Measurements from ENCODE around the gene SMARCD3. TPM values are rescaled to one million over a fixed set of nuclear protein-coding genes. Genes with fewer than 3 reads are reported as not detected.

Gene SMARCD3
- total RNA-seq, 2 donors from 2014 or later: 1.3 to 11.8 TPM

- peak overlapping the region; percentile 26 for H3K27ac Mint-ChIP-seq
- H3K4me1 Mint-ChIP-seq: peaks cover 24% of the 10 kb centered on the region
- H3K4me3 Mint-ChIP-seq: peak overlapping the region; percentile 11
- peaks cover 14% of the 10 kb centered on the region for H3K36me3 Mint-ChIP-seq (ENCODE audit: low read depth)
- H3K9me3 Mint-ChIP-seq: no peaks in the 10 kb centered on the region
- ATAC-seq (replicated peaks): no peak
- H3K27me3 Mint-ChIP-seq: no peaks in the 10 kb centered on the region
Observed at GRCh38 chr7:151207804-151208203, 40.7 kb downstream of the SMARCD3 start.

- Mint-ChIP-seq H3K4me3 (peak overlapping the region; percentile 11), H3K27me3 (no peaks in the 10 kb centered on the region), H3K4me1 (peaks cover 24% of the 10 kb centered on the region), H3K36me3 (ENCODE audit: low read depth) (peaks cover 9% of the 10 kb centered on the region), H3K9me3 (no peaks in the 10 kb centered on the region), H3K27ac (peak overlapping the region; percentile 26)
- peak; percentile 64 for ATAC-seq (replicated peaks)
Observed at GRCh38 chr7:151207315-151207714, 41.2 kb downstream of the SMARCD3 start.

- Mint-ChIP-seq H3K27me3 (no peaks in the 10 kb centered on the region), H3K9me3 (no peaks in the 10 kb centered on the region), H3K4me1 (peaks cover 24% of the 10 kb centered on the region), H3K27ac (peak overlapping the region; percentile 29), H3K36me3 (ENCODE audit: low read depth) (peaks cover 5% of the 10 kb centered on the region), H3K4me3 (peak overlapping the region; percentile 11)
- ATAC-seq (replicated peaks): peak; percentile 73
Observed at GRCh38 chr7:151206914-151207313, 41.6 kb downstream of the SMARCD3 start.

- Mint-ChIP-seq H3K9me3 (no peaks in the 10 kb centered on the region), H3K27ac (peak overlapping the region; percentile 29), H3K4me3 (peak overlapping the region; percentile 11), H3K4me1 (peaks cover 21% of the 10 kb centered on the region), H3K27me3 (no peaks in the 10 kb centered on the region), H3K36me3 (ENCODE audit: low read depth) (no peaks in the 10 kb centered on the region)
- no peak for ATAC-seq (replicated peaks)
Observed at GRCh38 chr7:151205730-151206129, 42.8 kb downstream of the SMARCD3 start.

GRCh38 chr7:151204383-151205032 lies 44.0 kb downstream of the SMARCD3 start:
- Mint-ChIP-seq H3K27ac (peak overlapping the region; percentile 26), H3K27me3 (no peaks in the 10 kb centered on the region), H3K9me3 (no peaks in the 10 kb centered on the region), H3K4me1 (peaks cover 18% of the 10 kb centered on the region), H3K4me3 (no peak overlapping the region), H3K36me3 (ENCODE audit: low read depth) (no peaks in the 10 kb centered on the region)
- no peak for ATAC-seq (replicated peaks)

GRCh38 chr7:151202836-151203235 lies 45.7 kb downstream of the SMARCD3 start:
- H3K36me3 Mint-ChIP-seq (ENCODE audit: low read depth): no peaks in the 10 kb centered on the region
- H3K27ac Mint-ChIP-seq: no peak overlapping the region
- H3K27me3 Mint-ChIP-seq: no peaks in the 10 kb centered on the region
- no peaks in the 10 kb centered on the region for H3K9me3 Mint-ChIP-seq
- ATAC-seq (replicated peaks): no peak
- no peak overlapping the region for H3K4me3 Mint-ChIP-seq
- H3K4me1 Mint-ChIP-seq: peaks cover 13% of the 10 kb centered on the region

- ATAC-seq (replicated peaks): no peak
- Mint-ChIP-seq H3K4me3 (no peak overlapping the region), H3K27ac (no peak overlapping the region), H3K4me1 (peaks cover 4% of the 10 kb centered on the region), H3K36me3 (ENCODE audit: low read depth) (no peaks in the 10 kb centered on the region), H3K9me3 (no peaks in the 10 kb centered on the region), H3K27me3 (no peaks in the 10 kb centered on the region)
Observed at GRCh38 chr7:151201751-151202150, 46.7 kb downstream of the SMARCD3 start.

- H3K36me3 Mint-ChIP-seq (ENCODE audit: low read depth): no peaks in the 10 kb centered on the region
- no peaks in the 10 kb centered on the region for H3K4me1 Mint-ChIP-seq
- H3K4me3 Mint-ChIP-seq: no peak overlapping the region
- H3K27me3 Mint-ChIP-seq: no peaks in the 10 kb centered on the region
- ATAC-seq (replicated peaks): no peak
- no peak overlapping the region for H3K27ac Mint-ChIP-seq
- no peaks in the 10 kb centered on the region for H3K9me3 Mint-ChIP-seq
Observed at GRCh38 chr7:151201344-151201743, 47.1 kb downstream of the SMARCD3 start.

- ATAC-seq (replicated peaks): no peak
- peaks cover 8% of the 10 kb centered on the region for H3K4me1 Mint-ChIP-seq
- H3K27ac Mint-ChIP-seq: no peak overlapping the region
- H3K4me3 Mint-ChIP-seq: no peak overlapping the region
- H3K36me3 Mint-ChIP-seq (ENCODE audit: low read depth): no peaks in the 10 kb centered on the region
- no peaks in the 10 kb centered on the region for H3K9me3 Mint-ChIP-seq
- H3K27me3 Mint-ChIP-seq: no peaks in the 10 kb centered on the region
Observed at GRCh38 chr7:151198945-151199848, 49.3 kb downstream of the SMARCD3 start.

GRCh38 chr7:151197932-151198331 lies 50.6 kb downstream of the SMARCD3 start:
- Mint-ChIP-seq H3K4me3 (no peak overlapping the region), H3K27ac (no peak overlapping the region), H3K4me1 (peaks cover 9% of the 10 kb centered on the region), H3K9me3 (no peaks in the 10 kb centered on the region), H3K27me3 (no peaks in the 10 kb centered on the region), H3K36me3 (ENCODE audit: low read depth) (no peaks in the 10 kb centered on the region)
- ATAC-seq (replicated peaks): no peak

GRCh38 chr7:151195616-151196450 lies 52.7 kb downstream of the SMARCD3 start:
- no peaks in the 10 kb centered on the region for H3K9me3 Mint-ChIP-seq

GRCh38 chr7:151194188-151194587 lies 54.3 kb downstream of the SMARCD3 start:
- Mint-ChIP-seq H3K4me1 (peaks cover 9% of the 10 kb centered on the region), H3K36me3 (ENCODE audit: low read depth) (no peaks in the 10 kb centered on the region), H3K9me3 (no peaks in the 10 kb centered on the region), H3K4me3 (no peak overlapping the region), H3K27ac (peak overlapping the region; percentile 61), H3K27me3 (no peaks in the 10 kb centered on the region)
- ATAC-seq (replicated peaks): peak; percentile 35

More at GRCh38 chr7:151195616-151196450, 52.7 kb downstream of the SMARCD3 start:
- no peaks in the 10 kb centered on the region for H3K36me3 Mint-ChIP-seq (ENCODE audit: low read depth)
- no peak for ATAC-seq (replicated peaks)
- no peaks in the 10 kb centered on the region for H3K27me3 Mint-ChIP-seq
- H3K27ac Mint-ChIP-seq: no peak overlapping the region
- peaks cover 9% of the 10 kb centered on the region for H3K4me1 Mint-ChIP-seq
- H3K4me3 Mint-ChIP-seq: no peak overlapping the region

- no peak for ATAC-seq (replicated peaks)
- Mint-ChIP-seq H3K9me3 (no peaks in the 10 kb centered on the region), H3K27ac (no peak overlapping the region), H3K4me3 (no peak overlapping the region), H3K4me1 (peaks cover 9% of the 10 kb centered on the region), H3K36me3 (ENCODE audit: low read depth) (no peaks in the 10 kb centered on the region), H3K27me3 (no peaks in the 10 kb centered on the region)
Observed at GRCh38 chr7:151193203-151193978, 55.1 kb downstream of the SMARCD3 start.

Data from activated T-helper 17 cell treated with anti-CD3 and anti-CD28 coated beads, Interleukin-2, amount 50 U/mL, for 72 hours (primary cell).